WTC11 (cell line): Measurements from ENCODE around the gene DMRTA2. TPM values are rescaled to one million over a fixed set of nuclear protein-coding genes. Genes with fewer than 3 reads are reported as not detected.

Experiments
- ATAC-seq: fragments of 200-7000 bp; cut with Tn5 transposase; 2 replicates; pipeline ENCODE4 v1.10.0; 2021; ENCODE audit warnings: mild to moderate bottlenecking, moderate library complexity
- CTCF ChIA-PET: fragments of 300-600 bp; sonication (Branson Sonifier 250); formaldehyde crosslinking; loops from one replicate; lab custom pipeline; 2021; ENCODE audit warnings: antibody characterized with exemption; lab: Charles Lee
- POLR2A ChIA-PET: fragments of 350-600 bp; sonication (Branson Sonifier 250); formaldehyde crosslinking; loops from one replicate; lab custom pipeline; 2021; ENCODE audit warnings: antibody characterized with exemption; lab: Charles Lee
- DNase-seq: peaks from one replicate; pipeline ENCODE4 v3.0.0; 2021; ENCODE audit warnings: low spot score
- H3K27ac Mint-ChIP-seq: 2 replicates; pipeline ENCODE4 v1.8.0; 2021; ENCODE audit warnings: mixed read lengths
- H3K27me3 Mint-ChIP-seq: 2 replicates; pipeline ENCODE4 v1.8.0; 2021; ENCODE audit warnings: low read depth, mild to moderate bottlenecking, moderate library complexity, mixed read lengths
- H3K36me3 Mint-ChIP-seq: 2 replicates; pipeline ENCODE4 v1.8.0; 2021; ENCODE audit warnings: mixed read lengths
- H3K4me1 Mint-ChIP-seq: 2 replicates; pipeline ENCODE4 v1.8.0; 2022; ENCODE audit warnings: mixed read lengths
- H3K4me3 Mint-ChIP-seq: 2 replicates; pipeline ENCODE4 v1.8.0; 2021; ENCODE audit warnings: mild to moderate bottlenecking, moderate library complexity, mixed read lengths
- H3K9me3 Mint-ChIP-seq: 2 replicates; pipeline ENCODE4 v1.8.0; 2021; ENCODE audit warnings: mixed read lengths
- AR ChIP-seq: fragments of 250-450 bp; sonication (Bioruptor Pico); IDR thresholded peaks from 2 replicates; pipeline ENCODE4 v1.9.0; 2021; ENCODE audit warnings: mild to moderate bottlenecking
- CREB1 ChIP-seq: sonication (generic); formaldehyde crosslinking; IDR thresholded peaks from 2 replicates; pipeline ENCODE4 v1.8.0; 2023; ENCODE audit warnings: mild to moderate bottlenecking, missing genetic modification reagents
- E2F4 ChIP-seq: sonication (generic); formaldehyde crosslinking; IDR thresholded peaks from 2 replicates; pipeline ENCODE4 v1.8.1; 2022; ENCODE audit warnings: low read depth, mild to moderate bottlenecking, moderate library complexity, missing genetic modification reagents, borderline replicate concordance
- ELF4 ChIP-seq: sonication (generic); formaldehyde crosslinking; IDR thresholded peaks from 2 replicates; pipeline ENCODE4 v1.8.1; 2022; ENCODE audit warnings: low read depth, mild to moderate bottlenecking, moderate library complexity, missing genetic modification reagents
- GABPB1 ChIP-seq: sonication (generic); formaldehyde crosslinking; IDR thresholded peaks from 2 replicates; pipeline ENCODE4 v1.8.1; 2023; ENCODE audit warnings: mild to moderate bottlenecking, missing genetic modification reagents
- IRF2 ChIP-seq: sonication (generic); formaldehyde crosslinking; IDR thresholded peaks from 2 replicates; pipeline ENCODE4 v1.8.0; 2022; ENCODE audit warnings: low read depth, missing genetic modification reagents, borderline replicate concordance
- KAT7 ChIP-seq: sonication (generic); formaldehyde crosslinking; IDR thresholded peaks from 2 replicates; pipeline ENCODE4 v1.8.1; 2023; ENCODE audit warnings: missing genetic modification reagents, mild to moderate bottlenecking, borderline replicate concordance
- MXD4 ChIP-seq: fragments of 250-450 bp; sonication (Bioruptor Pico); IDR thresholded peaks from 2 replicates; pipeline ENCODE4 v1.8.0; 2021; ENCODE audit warnings: mild to moderate bottlenecking, moderate library complexity, borderline replicate concordance
- MYBL2 ChIP-seq: sonication (generic); formaldehyde crosslinking; IDR thresholded peaks from 2 replicates; pipeline ENCODE4 v1.8.1; 2023; ENCODE audit warnings: mild to moderate bottlenecking, moderate library complexity, missing genetic modification reagents
- NR3C1 ChIP-seq: sonication (generic); formaldehyde crosslinking; conservative IDR thresholded peaks from 2 replicates; pipeline ENCODE4 v1.8.1; 2023; ENCODE audit warnings: low read depth, mild to moderate bottlenecking, missing genetic modification reagents
- PRRX2 ChIP-seq: fragments of 250-450 bp; sonication (Bioruptor Pico); IDR thresholded peaks from 2 replicates; pipeline ENCODE4 v1.8.0; 2021; ENCODE audit warnings: mild to moderate bottlenecking
- RELA ChIP-seq: sonication (generic); formaldehyde crosslinking; IDR thresholded peaks from 2 replicates; pipeline ENCODE4 v1.8.1; 2022; ENCODE audit warnings: missing genetic modification reagents, mild to moderate bottlenecking, borderline replicate concordance
- SMAD3 ChIP-seq: sonication (generic); formaldehyde crosslinking; IDR thresholded peaks from 2 replicates; pipeline ENCODE4 v1.8.0; 2022; ENCODE audit warnings: missing genetic modification reagents, mild to moderate bottlenecking, borderline replicate concordance
- TP53 ChIP-seq: sonication (generic); formaldehyde crosslinking; IDR thresholded peaks from 2 replicates; pipeline ENCODE4 v1.8.1; 2023; ENCODE audit warnings: mild to moderate bottlenecking, missing genetic modification reagents
- USF2 ChIP-seq: sonication (generic); formaldehyde crosslinking; IDR thresholded peaks from 2 replicates; pipeline ENCODE4 v1.8.1; 2023; ENCODE audit warnings: mild to moderate bottlenecking, missing genetic modification reagents, moderate library complexity
- ZBTB43 ChIP-seq: sonication (generic); formaldehyde crosslinking; IDR thresholded peaks from 2 replicates; pipeline ENCODE4 v1.8.1; 2023; ENCODE audit warnings: mild to moderate bottlenecking, missing genetic modification reagents
- ZNF121 ChIP-seq: sonication (generic); formaldehyde crosslinking; IDR thresholded peaks from 2 replicates; pipeline ENCODE4 v1.8.0; 2023; ENCODE audit warnings: missing genetic modification reagents
- ZNF425 ChIP-seq: fragments of 250-450 bp; sonication (Bioruptor Pico); conservative IDR thresholded peaks from 2 replicates; pipeline ENCODE4 v1.9.0; 2021; ENCODE audit warnings: mild to moderate bottlenecking
- ZNF512 ChIP-seq: sonication (generic); formaldehyde crosslinking; IDR thresholded peaks from 2 replicates; pipeline ENCODE4 v1.8.1; 2022; ENCODE audit warnings: missing genetic modification reagents, borderline replicate concordance
- total RNA-seq: library from RNA; stranded (reverse); gene quantifications from 3 replicates; pipeline ENCODE4 v1.2.3, GENCODE V29; 2021
- TF ChIP-seq, protein P1 (sequence below): fragments of 250-450 bp; sonication (Bioruptor Pico); IDR thresholded peaks from 2 replicates; pipeline ENCODE4 v1.9.0; 2021; ENCODE audit warnings: moderate library complexity, mild to moderate bottlenecking, inconsistent platforms, borderline replicate concordance
- TF ChIP-seq, protein P2 (sequence below): sonication (generic); formaldehyde crosslinking; IDR thresholded peaks from 2 replicates; pipeline ENCODE4 v1.8.1; 2023; ENCODE audit warnings: mild to moderate bottlenecking, missing genetic modification reagents

Gene DMRTA2
- total RNA-seq, 1 experiment from 2014 or later = not detected

DNA sequence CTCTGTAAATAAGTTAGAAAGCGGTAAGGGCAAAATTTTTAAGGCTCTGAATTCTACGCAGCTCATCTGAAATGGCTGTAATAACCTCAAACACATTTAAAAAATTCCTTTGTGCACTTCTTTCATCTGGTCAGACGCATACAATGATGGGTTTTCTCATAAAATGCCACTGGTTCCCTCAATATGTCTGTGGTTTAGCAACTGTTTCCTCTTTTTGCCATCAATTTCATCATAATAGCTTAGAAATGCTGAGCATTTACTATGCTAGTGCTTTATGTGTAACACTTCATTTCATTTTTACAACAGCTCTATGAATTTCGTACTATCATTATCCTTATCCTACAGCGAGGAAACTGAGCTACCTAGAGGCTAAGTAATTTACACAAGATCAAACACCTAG lies 35.3 kb upstream of the DMRTA2 start (continued):
- TF ChIP-seq AR (CRISPR knock-in tag) (no peak), MYBL2 (CRISPR knock-in tag) (no peak), RELA (CRISPR knock-in tag) (no peak), E2F4 (CRISPR knock-in tag) (no peak)

DNA sequence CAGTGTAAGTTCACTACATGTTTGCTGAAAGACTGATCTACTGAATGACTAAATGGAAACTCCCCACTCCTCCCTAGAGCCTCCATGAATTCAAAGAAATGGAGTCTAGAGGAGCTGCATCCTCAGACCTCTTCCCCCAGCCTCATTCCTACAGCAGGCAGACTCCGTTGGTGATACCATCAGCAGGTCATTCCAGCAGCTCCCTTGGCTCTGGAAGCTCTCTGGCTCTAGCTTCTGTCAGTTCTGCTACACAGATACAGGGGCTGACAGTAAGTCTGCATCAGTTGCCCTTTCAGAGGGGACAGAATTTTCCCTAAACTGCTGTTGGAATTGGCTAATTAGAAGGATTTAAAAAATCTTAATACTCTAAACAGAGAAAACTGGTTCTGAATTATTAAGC lies 31.7 kb upstream of the DMRTA2 start:
- CTCF ChIA-PET = interaction anchor here (0.9 kb wide), 1 partner anchor 17 kb away, joined by 4 read pairs; no protein-coding TSS in a partner anchor

More for the DNA sequence above, 31.7 kb upstream of the DMRTA2 start:
- peaks cover 7% of the 10 kb centered on the region; the same call in 1 of the 2 replicates for H3K27me3 Mint-ChIP-seq
- H3K9me3 Mint-ChIP-seq = no peaks in the 10 kb centered on the region
- no peak overlapping the region for H3K4me3 Mint-ChIP-seq
- no peak for ATAC-seq
- H3K36me3 Mint-ChIP-seq = no peaks in the 10 kb centered on the region
- H3K4me1 Mint-ChIP-seq = peaks cover 11% of the 10 kb centered on the region
- no peak overlapping the region for H3K27ac Mint-ChIP-seq
- no peak for DNase-seq
- POLR2A ChIA-PET = interaction anchor here (0.7 kb wide), 1 partner anchor 1100 kb away, joined by 3 read pairs; no protein-coding TSS in a partner anchor
- TF ChIP-seq KAT7 (CRISPR knock-in tag) (no peak), RELA (CRISPR knock-in tag) (no peak), PRRX2 (no peak), MXD4 (CRISPR knock-in tag) (no peak), IRF2 (no peak), ZNF425 (no peak), USF2 (CRISPR knock-in tag) (no peak), NR3C1 (CRISPR knock-in tag) (no peak), CREB1 (CRISPR knock-in tag) (no peak), ZNF121 (CRISPR knock-in tag) (no peak), ZNF512 (no peak), ZBTB43 (CRISPR knock-in tag) (no peak), TP53 (CRISPR knock-in tag) (no peak), SMAD3 (CRISPR knock-in tag) (no peak), GABPB1 (no peak), ELF4 (CRISPR knock-in tag) (no peak)
- TF ChIP-seq, protein P1, sequence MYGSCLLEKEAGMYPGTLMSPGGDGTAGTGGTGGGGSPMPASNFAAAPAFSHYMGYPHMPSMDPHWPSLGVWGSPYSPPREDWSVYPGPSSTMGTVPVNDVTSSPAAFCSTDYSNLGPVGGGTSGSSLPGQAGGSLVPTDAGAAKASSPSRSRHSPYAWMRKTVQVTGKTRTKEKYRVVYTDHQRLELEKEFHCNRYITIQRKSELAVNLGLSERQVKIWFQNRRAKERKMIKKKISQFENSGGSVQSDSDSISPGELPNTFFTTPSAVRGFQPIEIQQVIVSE (CRISPR knock-in tag) = no peak
- TF ChIP-seq, protein P2, sequence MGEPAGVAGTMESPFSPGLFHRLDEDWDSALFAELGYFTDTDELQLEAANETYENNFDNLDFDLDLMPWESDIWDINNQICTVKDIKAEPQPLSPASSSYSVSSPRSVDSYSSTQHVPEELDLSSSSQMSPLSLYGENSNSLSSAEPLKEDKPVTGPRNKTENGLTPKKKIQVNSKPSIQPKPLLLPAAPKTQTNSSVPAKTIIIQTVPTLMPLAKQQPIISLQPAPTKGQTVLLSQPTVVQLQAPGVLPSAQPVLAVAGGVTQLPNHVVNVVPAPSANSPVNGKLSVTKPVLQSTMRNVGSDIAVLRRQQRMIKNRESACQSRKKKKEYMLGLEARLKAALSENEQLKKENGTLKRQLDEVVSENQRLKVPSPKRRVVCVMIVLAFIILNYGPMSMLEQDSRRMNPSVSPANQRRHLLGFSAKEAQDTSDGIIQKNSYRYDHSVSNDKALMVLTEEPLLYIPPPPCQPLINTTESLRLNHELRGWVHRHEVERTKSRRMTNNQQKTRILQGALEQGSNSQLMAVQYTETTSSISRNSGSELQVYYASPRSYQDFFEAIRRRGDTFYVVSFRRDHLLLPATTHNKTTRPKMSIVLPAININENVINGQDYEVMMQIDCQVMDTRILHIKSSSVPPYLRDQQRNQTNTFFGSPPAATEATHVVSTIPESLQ (CRISPR knock-in tag) = no peak
